GM04503 (cell line): Measurements from ENCODE around the gene CHCHD2.
A peak's percentile ranks its signal among the peaks of the same experiment; 100 is the strongest.
"Not testable (repeated sequence)": the region's sequence is repeated elsewhere in the genome, so short reads cannot be mapped to it uniquely, and the experiment has no call there.

Experiments
- DNase-seq: peaks from one replicate; pipeline ENCODE4 v3.0.0-alpha.2; 2012; ENCODE audit warnings: low read depth

The CHCHD2 gene

GRCh38 chr7:56106108-56107073 lies at the start of gene CHCHD2:
Gene CHCHD2, minus strand, starts transcription at chr7:56106476. Its CDS starts 63 bp downstream, at chr7:56106413.
- DNase-seq = peak; percentile 95

- DNase-seq = not testable (repeated sequence)
Measured at GRCh38 chr7:56131062-56131461, 24.8 kb upstream of the CHCHD2 start.

- DNase-seq = no peak
Measured at GRCh38 chr7:56127241-56127975, 21.1 kb upstream of the CHCHD2 start.

- DNase-seq = no peak
Measured at GRCh38 chr7:56125831-56126230, 19.6 kb upstream of the CHCHD2 start.

GRCh38 chr7:56124981-56125380 lies 18.7 kb upstream of the CHCHD2 start:
- DNase-seq = no peak

- DNase-seq = no peak
Measured at GRCh38 chr7:56121440-56121839, 15.2 kb upstream of the CHCHD2 start.

- DNase-seq = no peak
Measured at GRCh38 chr7:56115852-56116538, 9.7 kb upstream of the CHCHD2 start, which contains the start of gene NUPR2. Gene NUPR2, minus strand, starts transcription at chr7:56116417. Its CDS starts 103 bp downstream, at chr7:56116314.

GRCh38 chr7:56112244-56112643 lies 6.0 kb upstream of the CHCHD2 start:
- DNase-seq = not testable (repeated sequence)

GRCh38 chr7:56110611-56111010 lies 4.3 kb upstream of the CHCHD2 start:
- no peak for DNase-seq

- DNase-seq = no peak
Measured at GRCh38 chr7:56107954-56108258, 1.6 kb upstream of the CHCHD2 start.

- DNase-seq = no peak
Measured at GRCh38 chr7:56105508-56105907, 768 bp downstream of the CHCHD2 start.

- DNase-seq = not testable (repeated sequence)
Measured at GRCh38 chr7:56104138-56104537, 2.1 kb downstream of the CHCHD2 start.

GRCh38 chr7:56099653-56100052 lies 6.6 kb downstream of the CHCHD2 start:
- no peak for DNase-seq

- DNase-seq = not testable (repeated sequence)
Measured at GRCh38 chr7:56098187-56099008, 7.9 kb downstream of the CHCHD2 start.

- peak; percentile 73 for DNase-seq
Measured at GRCh38 chr7:56097700-56098099, 8.6 kb downstream of the CHCHD2 start.

- DNase-seq = peak; percentile 69
Measured at GRCh38 chr7:56092789-56093531, 13.3 kb downstream of the CHCHD2 start, which contains the start of gene PHKG1. Gene PHKG1, minus strand, starts transcription at chr7:56092952. Its CDS starts 4,011 bp downstream, at chr7:56088941.

GRCh38 chr7:56092388-56092787 lies 13.9 kb downstream of the CHCHD2 start:
- DNase-seq = not testable (repeated sequence)

GRCh38 chr7:56091591-56091990 lies 14.7 kb downstream of the CHCHD2 start:
- DNase-seq = no peak

GRCh38 chr7:56087445-56087844 lies 18.8 kb downstream of the CHCHD2 start:
- no peak for DNase-seq

- no peak for DNase-seq
Measured at GRCh38 chr7:56086761-56087160, 19.5 kb downstream of the CHCHD2 start.
